ENCODE measurements around the gene PKM. TPM values are rescaled to one million over a fixed set of nuclear protein-coding genes. Genes with fewer than 3 reads are reported as not detected.

The PKM gene
- polyA plus RNA-seq, 3 donors from 2014 or later, result 181 to 233 (median 224) TPM

DNA sequence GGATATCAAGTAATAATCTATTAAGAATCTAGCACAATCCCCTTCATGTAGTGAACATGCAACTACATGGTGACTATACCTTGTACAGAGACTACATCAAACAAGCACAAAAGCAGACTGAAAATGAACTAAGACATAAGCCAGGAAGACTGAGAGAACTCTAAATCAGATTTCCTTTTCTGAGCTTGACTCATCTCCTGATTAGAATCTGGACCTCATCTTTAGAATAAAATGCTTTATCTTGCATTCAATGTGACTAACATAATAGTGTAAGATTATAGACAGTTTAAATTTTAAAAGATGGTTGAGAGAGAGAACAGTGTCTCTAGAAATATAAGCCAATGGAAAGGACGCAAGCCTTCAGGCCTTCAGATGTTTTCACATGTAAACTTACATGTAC, 17.5 kb upstream of the PKM start:
- no peak overlapping the region for H3K27ac Mint-ChIP-seq
- H3K36me3 Mint-ChIP-seq, result peaks cover 33 to 54% (median 35%) of the 10 kb centered on the region in 3 donors

DNA sequence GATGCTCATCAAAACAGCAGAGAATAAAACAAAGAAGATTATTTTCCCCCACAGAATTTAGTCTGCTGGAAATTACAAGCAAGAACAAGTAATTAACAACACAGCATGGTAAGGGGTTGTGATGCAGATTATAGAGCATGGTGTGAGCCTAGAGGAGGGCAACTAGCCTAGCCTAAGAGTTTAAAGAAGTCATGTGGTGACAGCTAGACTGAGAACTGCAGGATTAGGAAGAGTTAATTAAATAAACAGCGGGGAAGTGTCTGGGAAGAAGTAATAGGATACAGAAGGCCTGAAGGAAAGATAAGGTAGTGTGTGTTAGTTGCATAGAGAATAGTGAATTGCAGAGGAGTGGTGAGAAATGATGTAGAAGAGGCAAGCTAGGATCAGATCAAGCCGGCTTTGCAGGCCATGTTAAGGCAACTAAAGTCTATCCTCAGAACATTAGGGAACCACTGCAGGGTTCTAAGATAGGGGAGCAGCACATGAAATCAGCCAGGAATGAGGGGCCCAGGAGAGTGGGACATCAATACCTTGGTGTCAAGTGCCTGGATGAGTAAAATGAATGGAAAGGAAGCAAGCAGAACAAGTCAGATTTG, 11.9 kb upstream of the PKM start:
- no peak for DNase-seq
- Mint-ChIP-seq H3K4me1 (peaks cover 0 to 2% of the 10 kb centered on the region in 2 donors), H3K36me3 (peaks cover 18 to 31% (median 21%) of the 10 kb centered on the region in 3 donors), H3K4me3 (no peak overlapping the region), H3K9me3 (no peaks in the 10 kb centered on the region), H3K27ac (peak overlapping the region in 3 of 6 donors; percentile 23 to 41 (median 34)), H3K27me3 (ENCODE audit: low read depth in 3 of 3) (no peaks in the 10 kb centered on the region)

More for the DNA sequence above, 17.5 kb upstream of the PKM start:
- DNase-seq, result no peak
- H3K9me3 Mint-ChIP-seq, result no peaks in the 10 kb centered on the region
- no peak overlapping the region for H3K4me3 Mint-ChIP-seq
- H3K27me3 Mint-ChIP-seq (ENCODE audit: low read depth in 3 of 3), result no peaks in the 10 kb centered on the region
- no peaks in the 10 kb centered on the region for H3K4me1 Mint-ChIP-seq

- Mint-ChIP-seq H3K27me3 (ENCODE audit: low read depth in 3 of 3) (peaks cover 0 to 3% (median 0%) of the 10 kb centered on the region in 3 donors), H3K4me1 (peaks cover 11 to 14% of the 10 kb centered on the region in 2 donors), H3K36me3 (peaks cover 10 to 24% (median 15%) of the 10 kb centered on the region in 3 donors), H3K27ac (peak overlapping the region in 4 of 6 donors; percentile 37 to 60 (median 48)), H3K9me3 (no peaks in the 10 kb centered on the region), H3K4me3 (no peak overlapping the region)
- DNase-seq, result no peak
Measured at GRCh38 chr15:72239652-72240051, 8.7 kb upstream of the PKM start.

DNA sequence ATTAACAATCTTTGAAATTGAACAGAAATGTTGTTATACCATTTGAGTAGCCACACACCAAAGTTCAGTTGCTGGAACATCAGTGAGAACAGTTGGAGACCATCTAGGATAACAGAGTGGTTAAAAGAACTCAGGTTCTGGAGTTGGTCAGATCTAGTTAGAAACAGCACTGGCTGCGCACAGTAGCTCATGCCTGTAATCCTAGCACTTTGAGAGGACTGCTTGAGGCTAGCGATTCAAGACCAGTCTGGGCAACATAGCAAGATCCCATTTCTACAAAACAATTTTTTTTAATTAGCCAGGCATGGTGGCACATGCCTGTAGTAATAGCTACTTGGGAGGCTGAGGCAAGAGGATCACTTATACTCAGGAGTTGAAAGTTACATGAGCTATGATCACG, 7.6 kb upstream of the PKM start:
- DNase-seq, result no peak
- Mint-ChIP-seq H3K36me3 (peaks cover 6 to 17% (median 10%) of the 10 kb centered on the region in 3 donors), H3K27ac (no peak overlapping the region), H3K4me3 (no peak overlapping the region), H3K4me1 (peaks cover 11 to 14% of the 10 kb centered on the region in 2 donors), H3K9me3 (no peaks in the 10 kb centered on the region), H3K27me3 (ENCODE audit: low read depth in 3 of 3) (peaks cover 0 to 3% (median 0%) of the 10 kb centered on the region in 3 donors)

DNA sequence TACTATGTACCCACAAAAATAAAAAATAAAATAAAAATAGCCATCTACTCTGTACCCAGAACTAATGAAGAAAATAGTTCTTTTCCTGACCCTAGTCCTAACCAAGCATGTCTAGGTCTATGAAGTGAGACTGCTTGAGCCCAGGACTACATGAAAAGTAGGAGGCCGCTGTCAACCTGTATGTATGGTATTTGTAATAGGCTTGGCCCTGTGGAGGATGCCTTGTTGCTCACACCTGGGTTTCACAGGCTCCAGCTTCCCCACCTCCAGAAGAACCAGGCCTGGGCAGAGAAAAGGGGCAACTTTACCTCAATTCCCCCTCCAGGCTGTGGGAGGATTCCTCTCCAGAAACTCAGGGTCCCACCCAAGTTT, 6.8 kb upstream of the PKM start:
- Mint-ChIP-seq H3K9me3 (no peaks in the 10 kb centered on the region), H3K4me1 (peaks cover 11 to 14% of the 10 kb centered on the region in 2 donors), H3K27ac (peak overlapping the region in 5 of 6 donors; percentile 49 to 81 (median 75)), H3K4me3 (peak overlapping the region in 1 of 5 donors; percentile 40), H3K27me3 (ENCODE audit: low read depth in 3 of 3) (peaks cover 0 to 3% (median 0%) of the 10 kb centered on the region in 3 donors), H3K36me3 (peaks cover 6 to 12% (median 7%) of the 10 kb centered on the region in 3 donors)
- no peak for DNase-seq

GRCh38 chr15:72237029-72237852, 6.3 kb upstream of the PKM start:
- H3K27me3 Mint-ChIP-seq (ENCODE audit: low read depth in 3 of 3), result peaks cover 0 to 3% (median under 1%) of the 10 kb centered on the region in 3 donors
- peaks cover 1 to 8% (median 6%) of the 10 kb centered on the region in 3 donors for H3K36me3 Mint-ChIP-seq
- peak overlapping the region; percentile 49 to 81 (median 75) for H3K27ac Mint-ChIP-seq
- peaks cover 15 to 20% of the 10 kb centered on the region in 2 donors for H3K4me1 Mint-ChIP-seq
- peak overlapping the region in 2 of 5 donors; percentile 18 to 40 for H3K4me3 Mint-ChIP-seq
- DNase-seq, result peak in 2 of 3 donors; percentile 20 to 32
- no peaks in the 10 kb centered on the region for H3K9me3 Mint-ChIP-seq

DNA sequence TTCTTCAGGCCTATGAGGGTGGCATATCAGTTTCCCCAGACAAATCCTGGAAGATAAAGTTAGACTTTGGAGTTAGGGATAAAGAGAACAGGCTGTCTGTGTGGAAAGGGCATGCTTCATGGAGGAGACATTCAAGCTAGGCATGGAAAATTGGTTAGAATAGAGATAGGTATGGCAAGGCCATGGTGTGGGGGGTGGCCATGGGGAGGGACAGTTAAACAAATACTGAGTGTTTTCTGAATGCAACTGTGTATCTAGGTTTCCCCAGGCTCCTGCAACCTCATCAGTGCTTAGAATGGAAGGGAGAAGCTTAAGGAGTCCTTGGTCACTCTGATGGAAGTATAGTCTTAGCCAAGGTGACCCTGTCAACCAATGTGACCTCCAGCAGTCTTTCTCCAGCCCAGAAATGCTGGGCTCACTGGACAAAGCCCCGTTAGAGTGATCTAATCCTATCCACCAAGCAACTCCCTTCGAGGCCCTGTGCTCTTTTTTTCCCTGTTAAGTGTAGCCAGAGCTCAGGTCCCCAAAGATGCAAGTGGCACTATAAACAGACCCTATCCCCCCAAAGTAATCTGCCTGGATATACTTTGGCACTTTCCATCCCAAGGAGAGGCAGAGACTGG, 5.5 kb upstream of the PKM start:
- H3K9me3 Mint-ChIP-seq, result no peaks in the 10 kb centered on the region
- peaks cover 0 to 3% (median 3%) of the 10 kb centered on the region in 3 donors for H3K36me3 Mint-ChIP-seq
- no peak overlapping the region for H3K4me3 Mint-ChIP-seq
- H3K27ac Mint-ChIP-seq, result peak overlapping the region in 4 of 6 donors; percentile 49 to 81 (median 76)
- H3K4me1 Mint-ChIP-seq, result peaks cover 23 to 27% of the 10 kb centered on the region in 2 donors
- DNase-seq, result no peak
- peaks cover 0 to 7% (median 7%) of the 10 kb centered on the region in 3 donors for H3K27me3 Mint-ChIP-seq (ENCODE audit: low read depth in 3 of 3)

GRCh38 chr15:72235298-72235697, 4.3 kb upstream of the PKM start:
- no peaks in the 10 kb centered on the region for H3K36me3 Mint-ChIP-seq
- peak overlapping the region in 1 of 6 donors; percentile 69 for H3K27ac Mint-ChIP-seq
- peaks cover 0 to 14% (median 12%) of the 10 kb centered on the region in 3 donors for H3K27me3 Mint-ChIP-seq (ENCODE audit: low read depth in 3 of 3)
- DNase-seq, result no peak
- no peak overlapping the region for H3K4me3 Mint-ChIP-seq
- no peaks in the 10 kb centered on the region for H3K9me3 Mint-ChIP-seq
- H3K4me1 Mint-ChIP-seq, result peaks cover 24 to 33% of the 10 kb centered on the region in 2 donors

DNA sequence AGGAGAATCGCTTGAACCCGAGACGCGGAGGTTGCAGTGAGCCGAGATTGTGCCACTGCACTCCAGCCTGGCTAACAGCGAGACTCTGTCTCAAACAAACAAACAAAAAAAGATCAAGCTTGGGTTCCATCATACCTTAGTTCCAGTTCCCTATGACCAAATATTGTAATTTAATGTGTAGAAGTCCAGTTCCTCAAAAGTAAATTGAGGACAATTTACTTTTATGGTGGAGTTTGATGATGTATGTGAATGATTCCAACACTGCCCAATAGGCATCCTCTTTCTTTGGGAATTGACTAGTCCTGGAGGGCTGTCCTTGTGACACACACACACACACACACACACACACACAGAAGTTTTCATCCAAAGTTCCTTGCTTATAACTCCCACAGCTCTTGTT, 2.8 kb upstream of the PKM start:
- peaks cover 4 to 18% (median 17%) of the 10 kb centered on the region in 3 donors for H3K27me3 Mint-ChIP-seq (ENCODE audit: low read depth in 3 of 3)
- no peak for DNase-seq
- H3K4me1 Mint-ChIP-seq, result peaks cover 33 to 44% of the 10 kb centered on the region in 2 donors
- H3K9me3 Mint-ChIP-seq, result no peaks in the 10 kb centered on the region
- no peaks in the 10 kb centered on the region for H3K36me3 Mint-ChIP-seq
- H3K27ac Mint-ChIP-seq, result peak overlapping the region in 3 of 6 donors; percentile 3 to 59 (median 11)
- no peak overlapping the region for H3K4me3 Mint-ChIP-seq

DNA sequence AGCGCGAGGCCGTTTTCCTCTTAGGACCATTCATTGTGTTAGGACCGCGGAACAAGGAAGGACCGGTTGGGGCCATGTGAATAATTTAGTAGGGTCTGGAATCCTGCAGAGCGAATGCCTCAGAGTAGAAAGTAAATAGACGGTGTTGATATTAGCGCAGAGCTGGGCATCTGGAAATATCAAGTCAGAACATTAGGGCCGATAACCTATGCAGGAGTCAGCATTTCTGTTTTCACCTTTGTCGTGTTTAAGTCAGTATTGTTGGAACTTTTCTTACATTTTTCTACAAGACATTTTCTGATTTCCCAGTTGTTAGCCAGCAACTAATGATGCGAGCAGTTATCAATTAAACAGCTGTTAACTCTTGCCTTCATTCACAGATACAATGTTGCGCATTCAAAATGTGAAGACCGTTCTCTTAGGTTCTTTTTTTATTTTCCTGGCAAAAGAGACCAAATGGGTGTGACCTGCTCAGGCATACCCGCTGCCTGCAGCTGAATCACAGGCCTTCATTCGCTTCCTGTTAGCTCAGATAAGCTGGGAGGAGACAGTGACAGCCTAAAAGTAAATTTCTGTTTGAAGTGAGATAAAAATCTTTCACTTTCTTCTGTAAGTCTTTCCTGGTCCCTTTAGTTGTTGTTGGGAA, 966 bp upstream of the PKM start:
- peak overlapping the region; percentile 76 to 94 (median 88) for H3K27ac Mint-ChIP-seq
- H3K4me3 Mint-ChIP-seq, result peak overlapping the region; percentile 97 to 99 (median 99)
- peaks cover 4 to 25% (median 14%) of the 10 kb centered on the region in 3 donors for H3K27me3 Mint-ChIP-seq (ENCODE audit: low read depth in 3 of 3)
- no peaks in the 10 kb centered on the region for H3K36me3 Mint-ChIP-seq
- no peaks in the 10 kb centered on the region for H3K9me3 Mint-ChIP-seq
- H3K4me1 Mint-ChIP-seq, result peaks cover 41 to 51% of the 10 kb centered on the region in 2 donors
- peak in 1 of 3 donors; percentile 8 for DNase-seq

DNA sequence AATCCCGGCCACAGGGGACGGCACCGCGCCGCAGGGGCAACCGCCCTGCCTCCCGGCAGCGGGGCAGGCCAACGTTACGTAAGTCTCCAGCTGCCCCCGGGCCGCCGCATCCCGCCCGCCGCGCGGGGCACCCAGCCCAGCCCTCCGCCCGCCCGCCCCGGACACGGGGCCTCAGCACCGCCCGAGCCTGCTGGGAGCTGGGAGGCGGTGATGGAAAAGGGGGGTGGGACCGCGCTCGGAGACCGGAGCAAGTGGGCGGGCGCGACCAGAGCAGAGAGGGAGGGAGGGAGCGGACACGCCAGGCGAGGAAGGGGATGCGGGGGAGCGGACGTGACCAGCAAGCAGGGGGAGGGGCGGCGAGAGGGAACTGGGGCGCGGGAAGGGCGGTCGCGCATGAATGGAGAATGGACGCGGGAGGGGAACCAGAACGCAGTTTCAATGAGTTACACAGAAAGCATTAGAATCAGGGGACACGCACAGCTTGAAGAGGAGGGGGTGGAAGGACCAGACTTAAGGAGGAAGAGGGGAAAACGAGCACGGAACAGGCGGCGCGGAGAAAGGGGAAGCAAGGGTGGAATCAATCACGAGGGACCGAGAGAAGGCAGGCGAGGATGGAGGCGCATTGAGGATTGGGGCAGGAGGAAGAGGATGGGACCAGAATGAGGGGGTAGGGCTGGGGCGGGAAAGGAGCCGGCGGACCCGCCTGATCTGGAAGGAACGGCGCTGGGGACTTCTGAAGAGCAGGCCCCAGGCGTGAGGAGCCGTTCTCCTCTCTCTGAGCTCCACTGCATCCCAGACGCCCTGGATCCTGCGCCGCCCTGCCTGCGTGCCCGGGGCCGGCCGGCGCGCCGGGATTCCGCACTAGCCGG, 559 bp downstream of the PKM start:
- Mint-ChIP-seq H3K27ac (peak overlapping the region; percentile 86 to 97 (median 92)), H3K9me3 (no peaks in the 10 kb centered on the region), H3K4me1 (peaks cover 50 to 62% of the 10 kb centered on the region in 2 donors), H3K4me3 (peak overlapping the region; percentile 97 to 99 (median 99)), H3K27me3 (ENCODE audit: low read depth in 3 of 3) (peaks cover 4 to 25% (median 14%) of the 10 kb centered on the region in 3 donors), H3K36me3 (no peaks in the 10 kb centered on the region)
- DNase-seq, result peak; percentile 58 to 62 (median 60)

GRCh38 chr15:72229947-72230196, 1.1 kb downstream of the PKM start:
- no peaks in the 10 kb centered on the region for H3K9me3 Mint-ChIP-seq
- peaks cover 50 to 62% of the 10 kb centered on the region in 2 donors for H3K4me1 Mint-ChIP-seq
- peak overlapping the region; percentile 81 to 93 (median 90) for H3K27ac Mint-ChIP-seq
- no peaks in the 10 kb centered on the region for H3K36me3 Mint-ChIP-seq
- no peak for DNase-seq
- peak overlapping the region; percentile 90 to 99 (median 91) for H3K4me3 Mint-ChIP-seq
- H3K27me3 Mint-ChIP-seq (ENCODE audit: low read depth in 3 of 3), result peaks cover 4 to 25% (median 14%) of the 10 kb centered on the region in 3 donors

All from immature natural killer cell (primary cell).